IMR-90 (cell line): ENCODE results near the gene SLC50A1. TPM values are rescaled to one million over a fixed set of nuclear protein-coding genes. Genes with fewer than 3 reads are reported as not detected.

Experiments
- ATAC-seq: fragments of 200-7000 bp; cut with Tn5 transposase; 2 replicates; pipeline ENCODE4 v1.9.1; 2020; ENCODE audit warnings: low read depth, mild to moderate bottlenecking, moderate library complexity
- BruUV-seq: library from RNA; stranded (reverse); fragments of 400-500 nt; replicated peaks from 2 replicates; lab custom pipeline; 2021; lab: Mats Ljungman, UMichigan
- CTCF ChIA-PET: fragments of 300-600 bp; formaldehyde crosslinking; extraction: SDS; loops from one replicate; lab custom pipeline; 2021; ENCODE audit warnings: antibody characterized with exemption; lab: Yijun Ruan, JAX
- POLR2A ChIA-PET: fragments of 300-600 bp; sonication (Branson Sonifier 250); formaldehyde crosslinking; loops from one replicate; lab custom pipeline; 2022; ENCODE audit warnings: antibody characterized with exemption; ENCODE audit not compliant: unreplicated experiment; lab: Charles Lee
- DNase-seq: peaks from one replicate; pipeline ENCODE4 v3.0.0; 2013
- H2AFZ ChIP-seq: replicated peaks from 2 replicates; pipeline ENCODE3; 2013; ENCODE audit warnings: low read length, mild to moderate bottlenecking; ENCODE audit not compliant: poor library complexity
- H2AK5ac ChIP-seq: 2 replicates; pipeline ENCODE4 v1.6.1; 2013; ENCODE audit warnings: low read depth, low read length, inconsistent platforms
- H2AK9ac ChIP-seq: replicated peaks from 2 replicates; pipeline ENCODE3; 2013; ENCODE audit warnings: mild to moderate bottlenecking, low read depth, low read length, moderate library complexity; ENCODE audit not compliant: poor library complexity
- H2BK120ac ChIP-seq: 2 replicates; pipeline ENCODE4 v1.6.1; 2013; ENCODE audit warnings: low read depth, low read length, inconsistent platforms
- H2BK15ac ChIP-seq: 3 replicates; pipeline ENCODE4 v1.6.1; 2013; ENCODE audit warnings: low read depth, low read length, inconsistent platforms
- H2BK20ac ChIP-seq: 2 replicates; pipeline ENCODE4 v1.6.1; 2013; ENCODE audit warnings: low read depth, mild to moderate bottlenecking, inconsistent platforms, low read length, moderate library complexity
- H2BK5ac ChIP-seq: 2 replicates; pipeline ENCODE4 v1.6.1; 2013; ENCODE audit warnings: mild to moderate bottlenecking, low read depth, low read length, inconsistent platforms; ENCODE audit not compliant: poor library complexity, severe bottlenecking
- H3K14ac ChIP-seq: replicated peaks from 2 replicates; pipeline ENCODE4 v1.6.1; 2013; ENCODE audit warnings: low read depth, low read length, inconsistent platforms
- H3K18ac ChIP-seq: 2 replicates; pipeline ENCODE4 v1.6.1; 2013; ENCODE audit warnings: low read depth, low read length, control low read depth
- H3K23ac ChIP-seq: 2 replicates; pipeline ENCODE4 v1.6.1; 2013; ENCODE audit warnings: low read depth, low read length, inconsistent platforms
- H3K27ac ChIP-seq: 2 replicates; pipeline ENCODE4 v1.5.1; 2013; ENCODE audit warnings: mild to moderate bottlenecking, control low read depth, low read length; ENCODE audit not compliant: insufficient read depth
- H3K27me3 ChIP-seq: 2 replicates; pipeline ENCODE4 v1.6.1; 2013; ENCODE audit warnings: low read length; ENCODE audit not compliant: control insufficient read depth, insufficient read depth
- H3K36me3 ChIP-seq: 2 replicates; pipeline ENCODE4 v1.6.1; 2013; ENCODE audit warnings: low read length, mixed read lengths; ENCODE audit not compliant: control insufficient read depth, insufficient read depth
- H3K4ac ChIP-seq: 2 replicates; pipeline ENCODE4 v1.6.1; 2013; ENCODE audit warnings: low read depth, low read length, inconsistent platforms
- H3K4me1 ChIP-seq: 2 replicates; pipeline ENCODE4 v1.6.1; 2013; ENCODE audit warnings: low read length, mixed read lengths; ENCODE audit not compliant: control insufficient read depth, insufficient read depth
- H3K4me2 ChIP-seq: 2 replicates; pipeline ENCODE4 v1.6.1; 2013; ENCODE audit warnings: low read depth, mild to moderate bottlenecking, control low read depth, low read length, moderate library complexity
- H3K4me3 ChIP-seq: 2 replicates; pipeline ENCODE4 v1.5.1; 2013; ENCODE audit warnings: low read depth, mild to moderate bottlenecking, control low read depth, low read length, moderate library complexity; ENCODE audit not compliant: insufficient read depth
- H3K56ac ChIP-seq: 2 replicates; pipeline ENCODE4 v1.6.1; 2013; ENCODE audit warnings: low read length, inconsistent platforms; ENCODE audit not compliant: insufficient read depth; ENCODE audit errors: extremely low read depth
- H3K79me1 ChIP-seq, 2 experiments: 2 replicates each; pipeline ENCODE4 v1.6.1; 2013; ENCODE audit warnings: low read length in 2 of 2, inconsistent platforms in 1 of 2, low read depth in 1 of 2
- H3K9ac ChIP-seq: 2 replicates; pipeline ENCODE4 v1.6.1; 2013; ENCODE audit warnings: low read depth, low read length, control low read depth
- H3K9me1 ChIP-seq: 2 replicates; pipeline ENCODE4 v1.6.1; 2013; ENCODE audit warnings: low read length, inconsistent platforms; ENCODE audit not compliant: insufficient read depth
- H3K9me3 ChIP-seq: 2 replicates; pipeline ENCODE4 v1.6.1; 2013; ENCODE audit warnings: low read length; ENCODE audit not compliant: control insufficient read depth, insufficient read depth
- H4K20me1 ChIP-seq: 2 replicates; pipeline ENCODE4 v1.6.1; 2013; ENCODE audit warnings: low read length, inconsistent platforms; ENCODE audit not compliant: insufficient read depth
- H4K5ac ChIP-seq: 2 replicates; pipeline ENCODE4 v1.6.1; 2013; ENCODE audit warnings: mild to moderate bottlenecking, low read depth, low read length, control low read depth
- H4K8ac ChIP-seq, 2 experiments: 2 replicates each; pipeline ENCODE4 v1.6.1; 2013; ENCODE audit warnings: low read depth in 2 of 2, low read length in 2 of 2, control low read depth in 1 of 2, inconsistent platforms in 1 of 2
- H4K91ac ChIP-seq: 2 replicates; pipeline ENCODE4 v1.6.1; 2013; ENCODE audit warnings: low read depth, low read length, inconsistent platforms; ENCODE audit not compliant: insufficient read depth
- RAD21 ChIP-seq: IDR thresholded peaks from 2 replicates; pipeline ENCODE4 v1.6.1; 2012; ENCODE audit warnings: low read length, improper control_type of control experiment
- WGBS, 2 experiments: methylation state at CpG; one replicate each; pipeline versions ENCODE4 v1.1.5 to v1.1.7; 2013; ENCODE audit warnings: missing lambda C conversion rate in 2 of 2; ENCODE audit not compliant: insufficient read length in 1 of 2; ENCODE audit errors: extremely low coverage in 2 of 2; 5-methylcytosine and 5-hydroxymethylcytosine counted together
- dilution Hi-C: fragments of 300-500 bp; cut with HindIII; formaldehyde crosslinking; loops from one replicate; pipeline ENCODE4 v1.14.3; 2018; ENCODE audit warnings: low sequenced_read_pairs; ENCODE audit not compliant: unreplicated experiment
- in situ Hi-C: fragments of 300-500 bp; cut with MboI; formaldehyde crosslinking; loops from 3 replicates; pipeline ENCODE4 v1.14.3; 2019; ENCODE audit warnings: low sequenced_read_pairs, inconsistent platforms, mixed read lengths
- intact Hi-C: fragments of 100-400 bp; cut with micrococcal nuclease; formaldehyde crosslinking; loops from 2 replicates; pipeline ENCODE4 v1.10.0; 2022
- polyA plus RNA-seq, 3 experiments: library from polyadenylated mRNA; depleted of rRNA; stranded (reverse); fragments of >200 nt; gene quantifications; 2 replicates each; pipeline ENCODE4 v1.2.3, GENCODE V29; 2012; ENCODE audit warnings: low replicate concordance in 1 of 3
- total RNA-seq: library from RNA; depleted of rRNA; stranded (reverse); fragments of >200 nt; gene quantifications from 2 replicates; pipeline ENCODE4 v1.2.3, GENCODE V29; 2012

Gene SLC50A1
- total and polyA plus RNA-seq, 2 of the 4 experiments (the other 2 are of a cell fraction): 20.6 to 20.8 TPM

DNA sequence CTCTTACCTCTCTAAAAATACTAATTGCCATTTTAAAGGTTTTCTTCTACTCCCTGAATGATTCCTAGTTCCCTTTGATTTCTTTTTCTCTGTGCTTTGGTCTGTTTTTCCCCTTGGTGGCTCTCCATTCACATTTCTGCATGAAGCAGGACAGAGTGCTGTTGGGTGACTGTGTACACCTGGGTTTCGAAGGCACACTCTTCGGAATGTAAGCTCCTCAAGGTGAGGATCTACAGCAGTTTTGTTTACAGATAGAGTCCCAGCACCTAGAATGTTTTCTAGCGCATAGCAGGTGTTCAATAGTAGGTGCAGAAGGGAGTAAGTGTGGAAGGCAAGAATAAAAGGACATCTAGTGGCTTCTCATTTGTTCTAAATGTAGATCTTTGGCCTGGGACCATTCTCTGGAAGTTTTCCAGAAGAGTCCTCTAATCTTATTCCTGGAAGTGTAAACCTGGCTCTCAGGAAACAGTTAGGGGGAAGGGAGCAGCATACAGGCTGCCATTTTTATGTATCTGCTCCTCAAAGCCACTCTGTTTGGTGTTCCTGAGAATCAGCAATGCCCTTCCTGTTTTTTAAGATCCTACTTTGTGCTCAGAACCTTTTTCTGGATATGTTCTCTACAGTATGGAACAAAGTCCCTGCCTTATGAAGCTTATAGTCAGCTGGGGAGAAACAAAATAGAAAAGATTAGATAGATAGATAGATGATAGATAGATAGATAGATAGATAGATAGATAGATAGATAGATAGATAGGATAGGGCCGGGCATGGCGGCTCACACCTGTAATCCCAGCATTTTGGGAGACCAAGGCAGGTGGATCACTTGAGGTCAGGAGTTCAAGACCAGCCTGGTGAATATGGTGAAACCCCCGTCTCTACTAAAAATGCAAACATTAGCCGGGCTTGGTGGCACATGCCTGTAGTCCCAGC lies 30.8 kb upstream of the SLC50A1 start:
- H3K4ac ChIP-seq: no peak overlapping the region
- no peak overlapping the region for H2BK5ac ChIP-seq
- H2AFZ ChIP-seq: no peak overlapping the region
- no peak for TF ChIP-seq RAD21
- no peak overlapping the region for H2BK15ac ChIP-seq
- intact Hi-C loops (no loop called here), dilution Hi-C loops (no loop called here), in situ Hi-C loops (no loop called here)
- H4K8ac ChIP-seq: no peak overlapping the region
- H3K36me3 ChIP-seq: no peaks in the 10 kb centered on the region
- no peak overlapping the region for H3K18ac ChIP-seq
- H3K56ac ChIP-seq: no peak overlapping the region
- ATAC-seq: no peak
- H3K14ac ChIP-seq: no peak overlapping the region
- no peak overlapping the region for H2AK9ac ChIP-seq
- H3K27me3 ChIP-seq: peaks cover 41% of the 10 kb centered on the region
- ChIA-PET POLR2A (no interaction called here), CTCF (interaction anchor here (1.3 kb wide), 1 partner anchor 13 kb away, joined by 4 read pairs; no protein-coding TSS in a partner anchor)
- BruUV-seq: no TSS peak
- no peaks in the 10 kb centered on the region for H4K20me1 ChIP-seq
- no peak overlapping the region for H3K4me3 ChIP-seq
- 86% methylated on average over 3 of the region's 7 CpGs; no CpG with 5 or more reads in 1 of the 2 experiments for WGBS, 2 experiments
- H4K5ac ChIP-seq: no peak overlapping the region
- H2BK20ac ChIP-seq: no peak overlapping the region
- no peak overlapping the region for H2AK5ac ChIP-seq
- no peak overlapping the region for H3K9ac ChIP-seq
- no peak overlapping the region for H2BK120ac ChIP-seq
- no peak overlapping the region for H4K91ac ChIP-seq
- no peak for DNase-seq
- H3K9me3 ChIP-seq: no peaks in the 10 kb centered on the region
- H3K23ac ChIP-seq: no peak overlapping the region
- no peaks in the 10 kb centered on the region for H3K9me1 ChIP-seq
- H3K4me1 ChIP-seq: no peaks in the 10 kb centered on the region
- no peaks in the 10 kb centered on the region for H3K79me1 ChIP-seq
- H3K4me2 ChIP-seq: no peak overlapping the region
- H3K27ac ChIP-seq: no peak overlapping the region
